GM12872 (cell line): ENCODE data around the gene TOMM6.

Experiments used
- CTCF ChIP-seq: IDR thresholded peaks from 3 replicates; pipeline ENCODE4 v1.5.1; 2011; ENCODE audit warnings: low read depth, mild to moderate bottlenecking, low read length, moderate library complexity; ENCODE audit not compliant: insufficient read depth

Gene TOMM6

GRCh38 chr6:41777551-41778285 is 9.8 kb upstream of the TOMM6 start:
- TF ChIP-seq CTCF = no peak

GRCh38 chr6:41778895-41779294 is 8.6 kb upstream of the TOMM6 start:
- no peak for TF ChIP-seq CTCF

GRCh38 chr6:41779336-41779735 is 8.2 kb upstream of the TOMM6 start:
- no peak for TF ChIP-seq CTCF

- TF ChIP-seq CTCF = peak; percentile 91
These were observed 7.5 kb upstream of the TOMM6 start, which contains the start of gene FRS3 for GRCh38 chr6:41779788-41780550. FRS3 (minus strand) TSS chr6:41779900; CDS start chr6:41776987, 2,913 bp downstream.

- TF ChIP-seq CTCF = no peak
These were observed 6.7 kb upstream of the TOMM6 start, which contains the start of gene PRICKLE4 for GRCh38 chr6:41780551-41781365. PRICKLE4 (plus strand) TSS chr6:41780782; CDS start chr6:41783474, 2,692 bp downstream.

GRCh38 chr6:41781366-41781730 is 6.1 kb upstream of the TOMM6 start:
- TF ChIP-seq CTCF = no peak
